Measurements from ENCODE around the gene EPB42. TPM values are rescaled to one million over a fixed set of nuclear protein-coding genes. Genes with fewer than 3 reads are reported as not detected.

EPB42 gene
- total RNA-seq, 2 donors from 2014 or later: not detected

- peak overlapping the region; percentile 57 for H3K9ac ChIP-seq (ENCODE audit: extremely low read depth, low read length, poor library complexity, severe bottlenecking)
- peaks cover 15% of the 10 kb centered on the region for H3K36me3 Mint-ChIP-seq (ENCODE audit: low read depth)
- H3K4me1 Mint-ChIP-seq: peaks cover 2% of the 10 kb centered on the region
- WGBS, 2 experiments (ENCODE audit: insufficient coverage in 1 of 2, insufficient read length in 1 of 2): 1 to 3% methylated on average over 10 to 13 of the region's 13 CpGs
- H3K27me3 ChIP-seq (ENCODE audit: control insufficient read depth, insufficient read depth, low read length, poor library complexity, severe bottlenecking): no peaks in the 10 kb centered on the region
- peaks cover 2% of the 10 kb centered on the region for H3K4me1 ChIP-seq (ENCODE audit: control insufficient read depth, insufficient read depth, low read length)
- peak overlapping the region; percentile 81 for H3K4me3 Mint-ChIP-seq
- H3K27ac Mint-ChIP-seq: peak overlapping the region; percentile 56
- H3K36me3 ChIP-seq (ENCODE audit: control insufficient read depth, insufficient read depth, low read length): peaks cover 18% of the 10 kb centered on the region
- no peaks in the 10 kb centered on the region for H3K9me3 Mint-ChIP-seq
- no peak for DNase-seq
- H3K9me3 ChIP-seq (ENCODE audit: control insufficient read depth, low read length): no peaks in the 10 kb centered on the region
- no peaks in the 10 kb centered on the region for H3K27me3 Mint-ChIP-seq (ENCODE audit: insufficient read depth)
- TF ChIP-seq, protein P1, sequence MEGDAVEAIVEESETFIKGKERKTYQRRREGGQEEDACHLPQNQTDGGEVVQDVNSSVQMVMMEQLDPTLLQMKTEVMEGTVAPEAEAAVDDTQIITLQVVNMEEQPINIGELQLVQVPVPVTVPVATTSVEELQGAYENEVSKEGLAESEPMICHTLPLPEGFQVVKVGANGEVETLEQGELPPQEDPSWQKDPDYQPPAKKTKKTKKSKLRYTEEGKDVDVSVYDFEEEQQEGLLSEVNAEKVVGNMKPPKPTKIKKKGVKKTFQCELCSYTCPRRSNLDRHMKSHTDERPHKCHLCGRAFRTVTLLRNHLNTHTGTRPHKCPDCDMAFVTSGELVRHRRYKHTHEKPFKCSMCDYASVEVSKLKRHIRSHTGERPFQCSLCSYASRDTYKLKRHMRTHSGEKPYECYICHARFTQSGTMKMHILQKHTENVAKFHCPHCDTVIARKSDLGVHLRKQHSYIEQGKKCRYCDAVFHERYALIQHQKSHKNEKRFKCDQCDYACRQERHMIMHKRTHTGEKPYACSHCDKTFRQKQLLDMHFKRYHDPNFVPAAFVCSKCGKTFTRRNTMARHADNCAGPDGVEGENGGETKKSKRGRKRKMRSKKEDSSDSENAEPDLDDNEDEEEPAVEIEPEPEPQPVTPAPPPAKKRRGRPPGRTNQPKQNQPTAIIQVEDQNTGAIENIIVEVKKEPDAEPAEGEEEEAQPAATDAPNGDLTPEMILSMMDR (conservative IDR thresholded peaks at IDR 0.05): no peak
- H3K27ac ChIP-seq (ENCODE audit: low read depth, low read length): no peak overlapping the region
- peak overlapping the region; percentile 94 for H3K4me3 ChIP-seq (ENCODE audit: low read length)
Measured at GRCh38 chr15:43186003-43186353, 34.8 kb downstream of the EPB42 start.

GRCh38 chr15:43185157-43186002 is 35.4 kb downstream of the EPB42 start, which contains the start of gene CCNDBP1:
Gene CCNDBP1, plus strand, starts transcription at chr15:43185403. Its CDS starts 96 bp downstream, at chr15:43185499.
- Mint-ChIP-seq H3K9me3 (no peaks in the 10 kb centered on the region), H3K27ac (peak within 1 kb of the TSS; percentile 78), H3K27me3 (ENCODE audit: insufficient read depth) (no peaks in the 10 kb centered on the region), H3K4me3 (peak within 1 kb of the TSS; percentile 81), H3K4me1 (peaks cover 2% of the 10 kb centered on the region), H3K36me3 (ENCODE audit: low read depth) (peaks cover 9% of the 10 kb centered on the region)
- WGBS, 2 experiments (ENCODE audit: insufficient coverage in 1 of 2, insufficient read length in 1 of 2): 0% methylated on average over 10 to 69 of the region's 69 CpGs
- TF ChIP-seq, protein P1 (conservative IDR thresholded peaks at IDR 0.05): peak; percentile 77
- Histone ChIP-seq H3K4me1 (ENCODE audit: control insufficient read depth, insufficient read depth, low read length) (peaks cover 2% of the 10 kb centered on the region), H3K4me3 (ENCODE audit: low read length) (peak within 1 kb of the TSS; percentile 94), H3K9me3 (ENCODE audit: control insufficient read depth, low read length) (no peaks in the 10 kb centered on the region), H3K27me3 (ENCODE audit: control insufficient read depth, insufficient read depth, low read length, poor library complexity, severe bottlenecking) (no peaks in the 10 kb centered on the region), H3K27ac (ENCODE audit: low read depth, low read length) (peak within 1 kb of the TSS; percentile 46), H3K9ac (ENCODE audit: extremely low read depth, low read length, poor library complexity, severe bottlenecking) (peak within 1 kb of the TSS; percentile 57), H3K36me3 (ENCODE audit: control insufficient read depth, insufficient read depth, low read length) (peaks cover 12% of the 10 kb centered on the region)
- DNase-seq: peak; percentile 100

DNA sequence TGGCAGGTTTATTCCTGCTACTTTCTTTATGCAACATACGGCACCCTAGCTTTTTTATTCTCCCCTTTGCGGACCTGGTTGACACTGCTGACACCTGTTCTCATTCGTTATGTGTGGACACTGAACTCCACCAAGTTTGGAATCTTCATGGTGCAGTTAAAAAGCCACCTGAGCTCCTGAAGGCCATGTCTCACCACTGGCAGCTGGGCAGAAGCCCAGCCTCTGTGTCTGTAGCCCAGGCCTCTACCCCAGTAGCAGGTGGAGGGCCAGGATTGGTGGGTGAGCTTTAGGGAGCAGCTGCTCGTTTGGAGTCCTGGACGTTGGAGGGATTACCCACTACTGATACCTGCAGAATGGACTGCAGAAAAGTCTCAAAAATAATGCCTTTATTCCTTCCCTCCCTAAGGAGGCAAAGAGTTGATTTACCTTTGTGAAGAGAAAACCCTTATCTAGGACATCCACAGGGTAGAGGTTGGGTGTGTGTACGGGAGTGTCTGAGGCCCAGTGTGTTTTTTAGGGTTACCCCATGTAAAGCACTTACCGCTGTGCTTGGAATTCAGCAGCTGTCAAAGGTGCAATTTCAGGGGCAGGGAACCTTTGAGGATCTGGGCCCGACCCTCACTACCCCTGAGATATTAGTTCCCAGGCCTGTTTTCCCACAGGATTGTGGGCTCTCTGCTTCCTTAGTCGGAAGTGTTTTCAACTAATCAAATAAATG is 36.3 kb downstream of the EPB42 start:
- H3K27me3 ChIP-seq (ENCODE audit: control insufficient read depth, insufficient read depth, low read length, poor library complexity, severe bottlenecking): no peaks in the 10 kb centered on the region
- H3K9ac ChIP-seq (ENCODE audit: extremely low read depth, low read length, poor library complexity, severe bottlenecking): no peak overlapping the region
- Mint-ChIP-seq H3K27ac (no peak overlapping the region), H3K4me3 (peak overlapping the region; percentile 81), H3K9me3 (no peaks in the 10 kb centered on the region), H3K27me3 (ENCODE audit: insufficient read depth) (no peaks in the 10 kb centered on the region), H3K36me3 (ENCODE audit: low read depth) (peaks cover 7% of the 10 kb centered on the region), H3K4me1 (peaks cover 2% of the 10 kb centered on the region)
- peak overlapping the region; percentile 94 for H3K4me3 ChIP-seq (ENCODE audit: low read length)
- H3K27ac ChIP-seq (ENCODE audit: low read depth, low read length): no peak overlapping the region
- peak; percentile 39 for DNase-seq
- TF ChIP-seq, protein P1 (conservative IDR thresholded peaks at IDR 0.05): no peak
- peaks cover 2% of the 10 kb centered on the region for H3K4me1 ChIP-seq (ENCODE audit: control insufficient read depth, insufficient read depth, low read length)
- 58 to 66% methylated on average over 9 of the region's 9 CpGs for WGBS, 2 experiments (ENCODE audit: insufficient coverage in 1 of 2, insufficient read length in 1 of 2)
- peaks cover 6% of the 10 kb centered on the region for H3K36me3 ChIP-seq (ENCODE audit: control insufficient read depth, insufficient read depth, low read length)
- no peaks in the 10 kb centered on the region for H3K9me3 ChIP-seq (ENCODE audit: control insufficient read depth, low read length)
